Liver (tissue), 9 donors: ENCODE measurements around the gene ZNF620. TPM values are rescaled to one million over a fixed set of nuclear protein-coding genes. Genes with fewer than 3 reads are reported as not detected.
"Not testable (repeated sequence)": the region's sequence is repeated elsewhere in the genome, so short reads cannot be mapped to it uniquely, and the experiment has no call there.

ENCODE experiments used
- DNase-seq: peaks from one replicate; pipeline ENCODE4 v3.0.0-alpha.2; 2017; ENCODE audit warnings: low spot score
- H3K27ac ChIP-seq, 2 donors: one replicate each; pipeline ENCODE4 v1.7.0; 2013; ENCODE audit warnings: inconsistent platforms in 2 of 2, low read length in 2 of 2, control low read depth in 1 of 2, low read depth in 1 of 2, mild to moderate bottlenecking in 1 of 2
- H3K27me3 ChIP-seq, 4 donors: one replicate each; pipeline versions ENCODE4 v1.6.1 to v1.7.0; 2013; ENCODE audit warnings: low read length in 3 of 4, inconsistent platforms in 1 of 4, mild to moderate bottlenecking in 1 of 4, moderate library complexity in 1 of 4; ENCODE audit not compliant: control insufficient read depth in 4 of 4, insufficient read depth in 4 of 4
- H3K36me3 ChIP-seq, 4 donors: one replicate each; pipeline versions ENCODE4 v1.6.1 to v1.7.0; 2013; ENCODE audit warnings: low read length in 3 of 4, mild to moderate bottlenecking in 3 of 4, low read depth in 1 of 4, moderate library complexity in 1 of 4; ENCODE audit not compliant: control insufficient read depth in 4 of 4, insufficient read depth in 3 of 4
- H3K4me1 ChIP-seq, 4 donors: one replicate each; pipeline versions ENCODE4 v1.6.1 to v1.7.0; 2013; ENCODE audit warnings: low read length in 3 of 4, mild to moderate bottlenecking in 3 of 4, moderate library complexity in 1 of 4; ENCODE audit not compliant: control insufficient read depth in 4 of 4, insufficient read depth in 4 of 4
- H3K4me3 ChIP-seq, 3 donors: one replicate each; pipeline versions ENCODE4 v1.6.1 to v1.7.0; 2013; ENCODE audit warnings: low read length in 3 of 3, control low read depth in 1 of 3, low read depth in 1 of 3, mild to moderate bottlenecking in 1 of 3
- H3K9ac ChIP-seq, 2 donors: one replicate each; pipeline ENCODE4 v1.7.0; 2013; ENCODE audit warnings: low read length in 2 of 2, mild to moderate bottlenecking in 2 of 2, moderate library complexity in 2 of 2, control low read depth in 1 of 2, low read depth in 1 of 2
- H3K9me3 ChIP-seq, 4 donors: one replicate each; pipeline versions ENCODE4 v1.6.1 to v1.7.0; 2013; ENCODE audit warnings: low read length in 3 of 4; ENCODE audit not compliant: control insufficient read depth in 4 of 4
- FOXA1 ChIP-seq: IDR thresholded peaks from 2 replicates; pipeline ENCODE4 v1.6.1; 2016; ENCODE audit warnings: antibody characterized with exemption
- HNF4A ChIP-seq, 2 donors: conservative IDR thresholded peaks; 2 replicates each; pipeline ENCODE4 v1.6.1; 2016; ENCODE audit warnings: antibody characterized with exemption in 2 of 2, mild to moderate bottlenecking in 2 of 2
- HNF4G ChIP-seq: IDR thresholded peaks from 2 replicates; pipeline ENCODE4 v1.6.1; 2016; ENCODE audit warnings: antibody characterized with exemption
- RAD21 ChIP-seq, 2 donors: IDR thresholded peaks; 2 replicates each; pipeline ENCODE4 v1.6.1; 2016; ENCODE audit warnings: antibody characterized with exemption in 2 of 2, mild to moderate bottlenecking in 2 of 2
- RXRA ChIP-seq, 2 donors: IDR thresholded peaks; 2 replicates each; pipeline ENCODE4 v1.6.1; 2017 to 2018; ENCODE audit warnings: antibody characterized with exemption in 2 of 2, mild to moderate bottlenecking in 1 of 2
- TAF1 ChIP-seq: conservative IDR thresholded peaks from 2 replicates; pipeline ENCODE4 v1.6.1; 2016; ENCODE audit warnings: antibody characterized with exemption, mild to moderate bottlenecking
- YY1 ChIP-seq: IDR thresholded peaks from 2 replicates; pipeline ENCODE4 v1.6.1; 2016; ENCODE audit warnings: antibody characterized with exemption, mild to moderate bottlenecking
- ZBTB33 ChIP-seq: IDR thresholded peaks from 2 replicates; pipeline ENCODE4 v1.6.1; 2016; ENCODE audit warnings: antibody characterized with exemption
- WGBS: extraction: QIAGEN DNeasy Blood & Tissue Kit; methylation state at CpG from one replicate; pipeline ENCODE4 v1.1.7; 2013; 5-methylcytosine and 5-hydroxymethylcytosine counted together
- polyA plus RNA-seq, 2 donors: library from polyadenylated mRNA; stranded (reverse) in 1 of 2; unstranded in 1 of 2; fragments of 200-250 nt in 1 of 2; fragments of >200 nt in 1 of 2; fragmentation: Nextera tagmentation in 1 of 2; extraction: Ambion mirVana in 1 of 2; gene quantifications; one replicate each; pipeline versions ENCODE4 v1.2.1 to v1.2.3, GENCODE V29; 2013 to 2015
- total RNA-seq, 2 donors: library from RNA; depleted of rRNA; stranded (reverse); fragments of >200 nt; gene quantifications; one replicate each; pipeline ENCODE4 v1.2.3, GENCODE V29; 2014
- donor health status: healthy.
- donor health status: healthy.
- donor health status: healthy.
- donor health status: healthy.
- donor health status: healthy.

Gene ZNF620
- total and polyA plus RNA-seq, 4 donors, result 0.95 to 7.1 (median 1.7) TPM

GRCh38 chr3:40550167-40550566 is 44.3 kb downstream of the ZNF620 start:
- WGBS, result 100% methylated on average over 1 of the region's 1 CpG
- H3K4me3 ChIP-seq, result no peak overlapping the region
- H3K27ac ChIP-seq, result no peak overlapping the region
- H3K27me3 ChIP-seq, result no peaks in the 10 kb centered on the region
- no peaks in the 10 kb centered on the region for H3K36me3 ChIP-seq
- H3K9ac ChIP-seq, result no peak overlapping the region
- H3K4me1 ChIP-seq, result no peaks in the 10 kb centered on the region
- no peak for TF ChIP-seq YY1
- TF ChIP-seq RXRA (IDR thresholded peaks at IDR 0.05), result no peak
- TF ChIP-seq FOXA1, result no peak
- no peak for TF ChIP-seq HNF4G
- no peak for TF ChIP-seq TAF1
- TF ChIP-seq RAD21 (IDR thresholded peaks at IDR 0.05), result no peak
- H3K9me3 ChIP-seq, result no peaks in the 10 kb centered on the region
- DNase-seq, result no peak

DNA sequence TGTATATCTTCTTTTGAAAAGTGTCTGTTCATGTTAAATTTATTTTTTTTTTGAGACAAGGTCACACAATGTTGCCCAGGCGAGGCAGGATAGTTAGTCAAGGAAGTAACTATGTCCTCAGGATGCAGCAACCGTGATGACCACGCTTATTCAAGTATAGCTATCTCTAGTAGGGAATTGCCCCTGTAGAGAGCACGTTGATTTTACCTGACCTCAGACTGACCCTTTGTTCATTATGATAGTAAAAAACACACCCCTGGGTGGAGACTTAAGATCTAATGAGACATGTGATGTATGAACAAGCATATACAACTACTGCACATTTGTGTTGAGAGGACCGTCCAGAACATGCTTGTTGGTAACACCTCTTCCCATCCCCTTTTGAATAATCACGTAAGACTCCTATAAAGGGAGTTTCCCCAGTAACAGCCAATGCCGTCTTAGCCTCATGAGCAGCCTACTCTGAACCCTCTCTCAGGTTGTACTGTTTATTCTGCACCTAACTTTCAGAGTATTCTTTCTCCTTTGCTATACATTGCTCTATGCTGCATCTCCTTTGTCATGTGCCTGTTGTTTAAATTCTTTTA is 51.8 kb downstream of the ZNF620 start:
- Histone ChIP-seq H3K4me3 (no peak overlapping the region), H3K4me1 (no peaks in the 10 kb centered on the region), H3K27ac (no peak overlapping the region), H3K9me3 (no peaks in the 10 kb centered on the region), H3K36me3 (no peaks in the 10 kb centered on the region), H3K27me3 (no peaks in the 10 kb centered on the region), H3K9ac (no peak overlapping the region)
- no peak for DNase-seq
- 74% methylated on average over 7 of the region's 7 CpGs for WGBS
- TF ChIP-seq ZBTB33, result no peak
- no peak for TF ChIP-seq HNF4A (conservative IDR thresholded peaks at IDR 0.05)
- no peak for TF ChIP-seq RAD21 (IDR thresholded peaks at IDR 0.05)
- no peak for TF ChIP-seq HNF4G

DNA sequence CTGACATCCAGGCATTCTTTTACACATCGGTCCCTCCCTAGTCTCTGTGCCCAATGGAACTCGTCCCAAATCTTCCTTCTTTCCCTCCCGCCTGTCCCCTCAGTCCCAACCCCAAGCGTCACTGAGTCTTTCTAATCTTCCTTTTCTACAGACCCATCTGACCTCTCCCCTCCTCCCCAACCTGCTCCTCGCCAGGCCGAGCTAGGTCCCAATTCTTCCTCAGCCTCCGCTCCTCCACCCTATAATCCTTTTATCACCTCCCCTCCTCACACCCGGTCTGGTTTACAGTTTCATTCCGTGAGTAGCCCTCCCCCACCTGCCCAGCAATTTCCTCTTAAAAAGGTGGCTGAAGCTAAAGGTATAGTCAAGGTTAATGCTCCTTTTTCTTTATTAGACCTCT is 56.6 kb downstream of the ZNF620 start:
- H3K4me1 ChIP-seq, DNase-seq, H3K4me3 ChIP-seq, H3K36me3 ChIP-seq, H3K27me3 ChIP-seq, H3K27ac ChIP-seq, H3K9me3 ChIP-seq, H3K9ac ChIP-seq: not testable (repeated sequence)
- 87% methylated on average over 9 of the region's 9 CpGs for WGBS

- WGBS, result 79% methylated on average over 5 of the region's 5 CpGs
- H3K4me1 ChIP-seq, H3K4me3 ChIP-seq, DNase-seq, H3K9ac ChIP-seq, H3K27me3 ChIP-seq, H3K36me3 ChIP-seq, H3K27ac ChIP-seq, H3K9me3 ChIP-seq: not testable (repeated sequence)
These were observed 59.8 kb downstream of the ZNF620 start for GRCh38 chr3:40565629-40566028.
